SK-N-SH (cell line): ENCODE measurements around the gene ATP6V0E1. TPM values are rescaled to one million over a fixed set of nuclear protein-coding genes. Genes with fewer than 3 reads are reported as not detected.

Experiments
- CTCF ChIA-PET: fragments of 300-600, 350-600 bp; formaldehyde crosslinking; extraction: SDS; loops from one replicate; lab custom pipeline; 2021; lab: Yijun Ruan, JAX
- POLR2A ChIA-PET: fragments of 350-600 bp; sonication (Branson Sonifier 250); formaldehyde crosslinking; extraction: SDS; loops from one replicate; lab custom pipeline; 2020; ENCODE audit warnings: antibody characterized with exemption, inconsistent platforms; lab: Yijun Ruan, JAX
- DNase-seq: peaks from one replicate; pipeline ENCODE4 v3.0.0; 2012
- H2AFZ ChIP-seq: fragments of 200-600 bp; sonication (generic); 2 replicates; pipeline ENCODE4 v1.8.1; 2016; ENCODE audit warnings: antibody characterized with exemption, mild to moderate bottlenecking, low read depth
- H3F3A ChIP-seq: fragments of 200-600 bp; sonication (generic); replicated peaks from 2 replicates; pipeline ENCODE3; 2016; ENCODE audit warnings: antibody characterized with exemption, mild to moderate bottlenecking; ENCODE audit not compliant: insufficient read depth
- H3K27ac ChIP-seq, 2 experiments: fragments of 200-500 bp in 1 of 2; fragments of 200-600 bp in 1 of 2; sonication (Bioruptor generic) in 1 of 2; sonication (generic), shearing (Covaris generic) in 1 of 2; 2 replicates each; pipeline versions ENCODE4 v1.5.1 to v1.6.1; 2014 to 2016; ENCODE audit warnings: low read depth in 2 of 2, inconsistent platforms in 1 of 2, low read length in 1 of 2, mild to moderate bottlenecking in 1 of 2, mixed read lengths in 1 of 2
- H3K27me3 ChIP-seq: fragments of 200-600 bp; sonication (generic), shearing (Covaris generic); 2 replicates; pipeline ENCODE4 v1.6.1; 2016; ENCODE audit warnings: mixed run types; ENCODE audit not compliant: insufficient read depth
- H3K36me3 ChIP-seq, 2 experiments: fragments of 200-500 bp in 1 of 2; fragments of 200-600 bp in 1 of 2; sonication (Bioruptor generic) in 1 of 2; sonication (generic) in 1 of 2; replicated peaks in 1 of 2; 2 replicates each; pipeline versions ENCODE3 to v1.5.1; 2014 to 2016; ENCODE audit warnings: low read length in 1 of 2, mild to moderate bottlenecking in 1 of 2; ENCODE audit not compliant: insufficient read depth in 2 of 2, control insufficient read depth in 1 of 2
- H3K4me1 ChIP-seq, 2 experiments: fragments of 200-500 bp in 1 of 2; fragments of 200-600 bp in 1 of 2; sonication (Bioruptor generic) in 1 of 2; sonication (generic), shearing (Covaris generic) in 1 of 2; 2 replicates each; pipeline versions ENCODE4 v1.5.1 to v1.6.1; 2014 to 2016; ENCODE audit warnings: low read depth in 1 of 2, low read length in 1 of 2, mixed run types in 1 of 2; ENCODE audit not compliant: insufficient read depth in 2 of 2, control insufficient read depth in 1 of 2
- H3K4me2 ChIP-seq: fragments of 200-600 bp; sonication (generic), shearing (Covaris generic); 2 replicates; pipeline ENCODE4 v1.6.1; 2017; ENCODE audit warnings: mixed run types
- H3K4me3 ChIP-seq, 2 experiments: fragments of 200-500 bp in 1 of 2; fragments of 200-600 bp in 1 of 2; sonication (Bioruptor generic) in 1 of 2; sonication (generic), shearing (Covaris generic) in 1 of 2; 2 replicates each; pipeline versions ENCODE4 v1.5.1 to v1.8.1; 2014 to 2016; ENCODE audit warnings: low read depth in 2 of 2, inconsistent platforms in 1 of 2, low read length in 1 of 2, mild to moderate bottlenecking in 1 of 2, mixed read lengths in 1 of 2, moderate library complexity in 1 of 2
- H3K79me2 ChIP-seq: fragments of 200-600 bp; sonication (generic); 2 replicates; pipeline ENCODE4 v1.8.1; 2017; ENCODE audit warnings: mild to moderate bottlenecking; ENCODE audit not compliant: insufficient read depth
- H3K9ac ChIP-seq: fragments of 200-600 bp; sonication (generic); 2 replicates; pipeline ENCODE4 v1.6.1; 2017; ENCODE audit warnings: mixed run types
- H3K9me2 ChIP-seq: fragments of 200-600 bp; sonication (generic); 2 replicates; pipeline ENCODE4 v1.6.1; 2017; ENCODE audit warnings: mixed run types
- H3K9me3 ChIP-seq: fragments of 200-600 bp; sonication (generic); 2 replicates; pipeline ENCODE4 v1.6.1; 2017; ENCODE audit warnings: mixed run types, mild to moderate bottlenecking, moderate library complexity
- H4K20me1 ChIP-seq: fragments of 200-600 bp; sonication (generic); 2 replicates; pipeline ENCODE4 v1.6.1; 2017; ENCODE audit warnings: mild to moderate bottlenecking, mixed run types; ENCODE audit not compliant: insufficient read depth
- CTCF ChIP-seq: fragments of 200-600 bp; sonication (generic); IDR thresholded peaks from 2 replicates; pipeline ENCODE4 v1.6.1; 2017; ENCODE audit warnings: antibody characterized with exemption, mild to moderate bottlenecking, moderate library complexity
- EP300 ChIP-seq, 2 experiments: IDR thresholded peaks; 2 replicates each; pipeline versions ENCODE4 v1.4.0 to v1.6.1; 2012; ENCODE audit warnings: borderline replicate concordance in 1 of 2, low read depth in 1 of 2, low read length in 1 of 2
- FOSL2 ChIP-seq: IDR thresholded peaks from 2 replicates; pipeline ENCODE4 v1.4.0; 2012; ENCODE audit warnings: low read depth, mild to moderate bottlenecking, moderate library complexity, borderline replicate concordance
- FOXJ3 ChIP-seq: sonication (generic); formaldehyde crosslinking; IDR thresholded peaks from 2 replicates; pipeline ENCODE4 v1.5.1; 2020; ENCODE audit warnings: mild to moderate bottlenecking, missing genetic modification reagents
- GABPA ChIP-seq: IDR thresholded peaks from 2 replicates; pipeline ENCODE4 v1.4.0; 2012; ENCODE audit warnings: low read depth, mild to moderate bottlenecking
- GATA2 ChIP-seq: sonication (generic); formaldehyde crosslinking; IDR thresholded peaks from 2 replicates; pipeline ENCODE4 v1.5.0; 2020; ENCODE audit warnings: mild to moderate bottlenecking, missing genetic modification reagents
- JUND ChIP-seq: IDR thresholded peaks from 2 replicates; pipeline ENCODE4 v1.4.0; 2012
- MEF2A ChIP-seq: IDR thresholded peaks from 2 replicates; pipeline ENCODE4 v1.4.0; 2012; ENCODE audit warnings: low read depth, borderline replicate concordance
- MXI1 ChIP-seq: IDR thresholded peaks from 2 replicates; pipeline ENCODE4 v1.6.1; 2012; ENCODE audit warnings: mild to moderate bottlenecking, low read depth, low read length, improper control_type of control experiment
- NFIC ChIP-seq: IDR thresholded peaks from 2 replicates; pipeline ENCODE4 v1.4.0; 2012; ENCODE audit warnings: borderline replicate concordance
- PBX3 ChIP-seq: IDR thresholded peaks from 2 replicates; pipeline ENCODE4; 2012
- RAD21 ChIP-seq: IDR thresholded peaks from 2 replicates; pipeline ENCODE4 v1.6.1; 2012; ENCODE audit warnings: mild to moderate bottlenecking, low read length
- RCOR1 ChIP-seq: fragments of 150-350 bp; IDR thresholded peaks from 2 replicates; pipeline ENCODE4 v1.6.1; 2017; ENCODE audit warnings: antibody characterized with exemption, low read length
- RFX5 ChIP-seq: IDR thresholded peaks from 2 replicates; pipeline ENCODE4 v1.6.1; 2012; ENCODE audit warnings: mild to moderate bottlenecking, improper control_type of control experiment, low read length
- SIN3A ChIP-seq: IDR thresholded peaks from 2 replicates; pipeline ENCODE4 v1.6.1; 2012; ENCODE audit warnings: low read depth, mild to moderate bottlenecking, low read length, moderate library complexity, borderline replicate concordance
- SMC3 ChIP-seq: IDR thresholded peaks from 2 replicates; pipeline ENCODE4 v1.6.1; 2012; ENCODE audit warnings: low read depth, low read length, improper control_type of control experiment
- TAF1 ChIP-seq: IDR thresholded peaks from 2 replicates; pipeline ENCODE4 v1.6.1; 2012; ENCODE audit warnings: low read depth, mild to moderate bottlenecking, low read length, moderate library complexity, borderline replicate concordance
- TCF12 ChIP-seq: IDR thresholded peaks from 2 replicates; pipeline ENCODE4 v1.4.0; 2012
- USF2 ChIP-seq: fragments of 150-350 bp; IDR thresholded peaks from 2 replicates; pipeline ENCODE4 v1.6.1; 2017; ENCODE audit warnings: antibody characterized with exemption, low read length, low read depth, borderline replicate concordance
- YY1 ChIP-seq: IDR thresholded peaks from 2 replicates; pipeline ENCODE4 v1.4.0; 2012; ENCODE audit warnings: low read depth, mild to moderate bottlenecking
- ZBTB33 ChIP-seq: IDR thresholded peaks from 2 replicates; pipeline ENCODE4 v1.4.0; 2012; ENCODE audit warnings: low read depth, borderline replicate concordance
- WGBS: methylation state at CpG from one replicate; pipeline ENCODE4 v1.1.6; 2017; ENCODE audit warnings: low lambda C conversion rate; 5-methylcytosine and 5-hydroxymethylcytosine counted together
- polyA plus RNA-seq, 3 experiments: library from polyadenylated mRNA; depleted of rRNA; stranded (reverse); fragments of >200 nt; gene quantifications; 2 replicates each; pipeline ENCODE4 v1.2.3, GENCODE V29; 2012
- TF ChIP-seq, protein P1 (sequence below): IDR thresholded peaks from 2 replicates; pipeline ENCODE4 v1.4.0; 2012; ENCODE audit warnings: low read depth

ATP6V0E1 gene
- polyA plus RNA-seq, 1 of the 3 experiments (the other 2 are of a cell fraction), result 243 TPM

GRCh38 chr5:172984244-172984953, 828 bp downstream of the ATP6V0E1 start:
- TF ChIP-seq EP300 (IDR thresholded peaks at IDR 0.05; ENCODE audit: borderline replicate concordance in 1 of 2, low read depth in 1 of 2, low read length in 1 of 2) (no peak), TAF1 (peak; percentile 47; the same call in 1 of the 2 replicates), GABPA (no peak), MXI1 (peak; percentile 23; the same call in 1 of the 2 replicates), ZBTB33 (no peak), SIN3A (no peak), CTCF (peak; percentile 58), FOXJ3 (no peak), JUND (no peak), FOSL2 (no peak), TCF12 (no peak), NFIC (no peak), USF2 (no peak), RFX5 (no peak), MEF2A (no peak), GATA2 (CRISPR knock-in tag) (peak; percentile 94), YY1 (no peak), RAD21 (peak; percentile 53), SMC3 (peak; percentile 40), PBX3 (0 out of 2 replicates have a peak, but pooled peaks have one; percentile 9), RCOR1 (no peak)
- TF ChIP-seq, protein P1, sequence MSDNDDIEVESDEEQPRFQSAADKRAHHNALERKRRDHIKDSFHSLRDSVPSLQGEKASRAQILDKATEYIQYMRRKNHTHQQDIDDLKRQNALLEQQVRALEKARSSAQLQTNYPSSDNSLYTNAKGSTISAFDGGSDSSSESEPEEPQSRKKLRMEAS, result peak; percentile 68
- peak overlapping the region; percentile 88 for H3K4me2 ChIP-seq
- H3K4me3 ChIP-seq, result peak overlapping the region; percentile 76 to 92
- 3% methylated on average over 13 of the region's 15 CpGs for WGBS
- no peaks in the 10 kb centered on the region for H3K9me2 ChIP-seq
- peaks cover 15% of the 10 kb centered on the region for H4K20me1 ChIP-seq
- DNase-seq, result peak; percentile 82
- 0 out of 4 replicates have a peak, but pooled peaks cover 0 to 5% of the 10 kb centered on the region in 2 experiments for H3K4me1 ChIP-seq
- CTCF ChIA-PET, result interaction anchor here (0.5 to 1.9 kb wide), 14 partner anchors 11 to 347 kb away, joined by 3 to 8 read pairs (median 4); partner anchors contain the start of gene BNIP1
- H3K79me2 ChIP-seq, result peaks cover 67% of the 10 kb centered on the region
- H3K9me3 ChIP-seq, result no peaks in the 10 kb centered on the region
- H3K27ac ChIP-seq, result peak overlapping the region; percentile 66 to 88
- peaks cover 13% of the 10 kb centered on the region for H3F3A ChIP-seq
- no peaks in the 10 kb centered on the region for H3K27me3 ChIP-seq
- H3K9ac ChIP-seq, result peak overlapping the region; percentile 93
- peaks cover 2 to 35% of the 10 kb centered on the region in 2 experiments for H3K36me3 ChIP-seq
- POLR2A ChIA-PET, result interaction anchor here (0.6 to 1.4 kb wide), 6 partner anchors 10 to 348 kb away, joined by 3 to 4 read pairs (median 3); partner anchors contain the start of gene RPL26L1
- H2AFZ ChIP-seq, result peak overlapping the region; percentile 74
